Esophagus squamous epithelium (tissue), 5 donors: Measurements from ENCODE around the gene ST3GAL4. TPM values are rescaled to one million over a fixed set of nuclear protein-coding genes. Genes with fewer than 3 reads are reported as not detected.
"Not testable (repeated sequence)": the region's sequence is repeated elsewhere in the genome, so short reads cannot be mapped to it uniquely, and the experiment has no call there.

Source experiments
- DNase-seq: peaks from one replicate; lab custom pipeline; 2025; lab: John Stamatoyannopoulos, UW
- H3K27ac ChIP-seq, 4 donors: fragments of 200-600 bp; sonication (generic); one replicate each; pipeline ENCODE4 v1.5.1; 2016 to 2019; ENCODE audit warnings: mild to moderate bottlenecking in 1 of 4
- H3K27me3 ChIP-seq, 4 donors: fragments of 200-600 bp; sonication (generic); 1 replicate in 3 of 4; 2 replicates in 1 of 4; pipeline versions ENCODE4 v1.5.1 to v1.6.0; 2017 to 2021; ENCODE audit warnings: antibody characterized with exemption in 1 of 4
- H3K36me3 ChIP-seq, 3 donors: fragments of 200-600 bp; sonication (generic); one replicate each; pipeline ENCODE4 v1.5.1; 2016 to 2019
- H3K4me1 ChIP-seq, 3 donors: fragments of 200-600 bp; sonication (generic); one replicate each; pipeline ENCODE4 v1.5.1; 2017 to 2019
- H3K4me3 ChIP-seq, 4 donors: fragments of 200-600 bp; sonication (generic); 1 replicate in 3 of 4; 2 replicates in 1 of 4; pipeline ENCODE4 v1.5.1; 2016 to 2019; ENCODE audit warnings: mild to moderate bottlenecking in 2 of 4, moderate library complexity in 1 of 4
- H3K9me3 ChIP-seq, 3 donors: fragments of 200-600 bp; sonication (generic); one replicate each; pipeline ENCODE4 v1.5.1; 2016 to 2019
- POLR2A ChIP-seq, 4 donors: fragments of 450-650 bp; IDR thresholded peaks; one replicate each; pipeline ENCODE4 v1.6.1; 2017; ENCODE audit warnings: antibody characterized with exemption in 4 of 4, mild to moderate bottlenecking in 4 of 4, moderate library complexity in 3 of 4
- WGBS, 2 donors: methylation state at CpG; one replicate each; pipeline ENCODE4 v1.1.5; 2018; 5-methylcytosine and 5-hydroxymethylcytosine counted together
- intact Hi-C: fragments of 100-400 bp; cut with DNase I; formaldehyde crosslinking; loops from one replicate; pipeline ENCODE4 v1.15.0; 2022
- total RNA-seq, 4 donors: library from RNA; depleted of rRNA; stranded (reverse); fragments of >200 nt; gene quantifications; one replicate each; pipeline ENCODE4 v1.1.0, GENCODE V29; 2016
- TF ChIP-seq, protein P1 (sequence below), 6 experiments: fragments of 450-650 bp in 4 of 6; fragments of 200-600 bp in 2 of 6; sonication (generic) in 2 of 6; IDR thresholded peaks; one replicate each; pipeline ENCODE4 v1.5.1; 2016 to 2019; ENCODE audit warnings: antibody characterized with exemption in 6 of 6, mild to moderate bottlenecking in 4 of 6, moderate library complexity in 4 of 6
- donor health status: DM: yes; HTN: yes; CAD: no.

ST3GAL4 gene
- total RNA-seq, 4 donors from 2014 or later: 31.0 to 110 (median 51.2) TPM

DNA sequence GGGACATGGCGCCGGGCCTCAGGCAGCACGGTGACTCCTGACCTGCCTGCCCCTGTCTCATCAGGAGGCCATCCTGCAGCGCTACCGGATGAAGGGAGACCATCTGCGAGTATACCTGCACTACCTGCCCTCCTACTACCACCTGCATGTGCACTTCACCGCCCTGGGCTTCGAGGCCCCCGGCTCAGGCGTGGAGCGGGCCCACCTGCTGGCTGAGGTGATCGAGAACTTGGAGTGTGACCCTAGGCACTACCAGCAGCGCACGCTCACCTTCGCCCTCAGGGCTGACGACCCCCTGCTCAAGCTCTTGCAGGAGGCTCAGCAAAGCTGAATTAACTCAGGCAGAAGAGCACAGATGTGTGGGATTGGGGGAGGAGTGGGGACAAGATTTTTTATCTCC, 10.2 kb upstream of the ST3GAL4 start:
- TF ChIP-seq, protein P1, sequence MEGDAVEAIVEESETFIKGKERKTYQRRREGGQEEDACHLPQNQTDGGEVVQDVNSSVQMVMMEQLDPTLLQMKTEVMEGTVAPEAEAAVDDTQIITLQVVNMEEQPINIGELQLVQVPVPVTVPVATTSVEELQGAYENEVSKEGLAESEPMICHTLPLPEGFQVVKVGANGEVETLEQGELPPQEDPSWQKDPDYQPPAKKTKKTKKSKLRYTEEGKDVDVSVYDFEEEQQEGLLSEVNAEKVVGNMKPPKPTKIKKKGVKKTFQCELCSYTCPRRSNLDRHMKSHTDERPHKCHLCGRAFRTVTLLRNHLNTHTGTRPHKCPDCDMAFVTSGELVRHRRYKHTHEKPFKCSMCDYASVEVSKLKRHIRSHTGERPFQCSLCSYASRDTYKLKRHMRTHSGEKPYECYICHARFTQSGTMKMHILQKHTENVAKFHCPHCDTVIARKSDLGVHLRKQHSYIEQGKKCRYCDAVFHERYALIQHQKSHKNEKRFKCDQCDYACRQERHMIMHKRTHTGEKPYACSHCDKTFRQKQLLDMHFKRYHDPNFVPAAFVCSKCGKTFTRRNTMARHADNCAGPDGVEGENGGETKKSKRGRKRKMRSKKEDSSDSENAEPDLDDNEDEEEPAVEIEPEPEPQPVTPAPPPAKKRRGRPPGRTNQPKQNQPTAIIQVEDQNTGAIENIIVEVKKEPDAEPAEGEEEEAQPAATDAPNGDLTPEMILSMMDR (IDR thresholded peaks at IDR 0.05): no peak
- no peak for TF ChIP-seq POLR2A (IDR thresholded peaks at IDR 0.05)
- Histone ChIP-seq H3K9me3 (no peaks in the 10 kb centered on the region), H3K4me1 (peaks cover 4 to 73% (median 33%) of the 10 kb centered on the region in 3 donors), H3K4me3 (no peak overlapping the region), H3K27ac (peak overlapping the region; percentile 45 to 86 (median 60)), H3K27me3 (no peaks in the 10 kb centered on the region), H3K36me3 (peaks cover 0 to 38% (median 0%) of the 10 kb centered on the region in 3 donors)
- 96% methylated on average over 8 of the region's 16 CpGs; no CpG with 5 or more reads in 1 of the 2 donors for WGBS, 2 donors
- DNase-seq: no peak
- intact Hi-C loops: no loop called here

DNA sequence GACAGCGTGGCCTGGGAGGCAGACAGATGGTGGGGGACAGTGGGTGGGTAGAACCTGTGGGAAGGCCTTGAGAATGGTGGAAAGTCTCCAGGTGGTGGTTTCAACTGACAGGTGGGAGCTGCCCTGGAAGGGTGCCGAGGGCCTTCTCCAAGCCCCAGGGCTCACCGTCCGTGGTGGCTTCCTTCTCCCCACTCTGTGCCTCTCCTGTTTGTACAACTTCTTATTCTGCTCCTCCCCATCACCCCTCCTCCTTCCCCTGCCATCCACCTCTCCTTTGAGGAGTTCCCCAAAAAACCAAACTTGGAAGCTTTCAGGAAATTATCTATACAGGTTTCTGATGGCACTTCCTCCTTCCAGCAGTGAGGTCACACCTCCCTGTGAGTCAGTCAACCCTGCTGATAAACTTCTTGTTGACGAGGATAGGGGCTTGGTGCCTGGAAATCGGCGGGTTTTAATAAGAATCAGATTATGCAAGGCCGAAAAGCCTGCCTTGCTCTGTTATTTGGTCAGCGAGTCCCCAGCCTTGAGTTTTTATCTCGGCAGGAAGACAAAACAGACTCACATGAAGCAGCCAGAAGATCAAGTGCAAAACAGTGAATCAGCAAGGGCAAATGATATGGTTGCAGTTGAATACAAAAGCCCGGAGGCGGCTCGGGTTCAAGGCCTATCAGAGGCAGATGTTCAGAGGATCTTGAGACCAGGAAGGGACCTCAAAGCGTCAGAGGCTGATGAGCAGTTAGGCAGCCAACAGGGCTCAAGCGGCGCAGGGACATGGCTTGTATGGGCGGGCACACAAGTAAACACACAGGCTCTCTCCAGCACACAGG, 9.5 kb upstream of the ST3GAL4 start:
- Histone ChIP-seq H3K4me1 (peaks cover 0 to 73% (median 31%) of the 10 kb centered on the region in 3 donors), H3K36me3 (peaks cover 0 to 38% (median 0%) of the 10 kb centered on the region in 3 donors), H3K9me3 (no peaks in the 10 kb centered on the region), H3K27me3 (no peaks in the 10 kb centered on the region), H3K4me3 (no peak overlapping the region), H3K27ac (peak overlapping the region; percentile 45 to 86 (median 60))
- TF ChIP-seq, protein P1 (IDR thresholded peaks at IDR 0.05): no peak
- no peak for TF ChIP-seq POLR2A (IDR thresholded peaks at IDR 0.05)
- intact Hi-C loops: no loop called here
- 64 to 67% methylated on average over 12 to 17 of the region's 17 CpGs for WGBS, 2 donors
- DNase-seq: no peak

DNA sequence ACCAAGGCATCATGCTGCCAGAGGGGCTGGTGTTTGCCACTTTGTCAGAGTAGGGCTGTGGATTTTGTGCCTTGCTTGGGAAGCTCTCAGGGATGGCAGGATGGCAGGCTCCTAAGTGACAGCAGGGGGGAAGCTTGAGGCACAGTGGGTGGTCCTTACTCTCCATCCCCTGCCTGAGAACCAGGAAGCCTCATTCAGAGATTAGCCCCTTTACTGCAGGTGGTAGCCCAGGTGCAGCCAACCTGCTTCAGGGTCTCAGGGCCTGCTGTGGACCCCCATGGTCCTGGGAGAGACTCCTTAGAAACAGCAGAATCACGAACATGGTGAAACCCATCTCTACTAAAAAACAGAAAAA, 8.9 kb upstream of the ST3GAL4 start:
- H3K9me3 ChIP-seq: no peaks in the 10 kb centered on the region
- intact Hi-C loops: no loop called here

DNA sequence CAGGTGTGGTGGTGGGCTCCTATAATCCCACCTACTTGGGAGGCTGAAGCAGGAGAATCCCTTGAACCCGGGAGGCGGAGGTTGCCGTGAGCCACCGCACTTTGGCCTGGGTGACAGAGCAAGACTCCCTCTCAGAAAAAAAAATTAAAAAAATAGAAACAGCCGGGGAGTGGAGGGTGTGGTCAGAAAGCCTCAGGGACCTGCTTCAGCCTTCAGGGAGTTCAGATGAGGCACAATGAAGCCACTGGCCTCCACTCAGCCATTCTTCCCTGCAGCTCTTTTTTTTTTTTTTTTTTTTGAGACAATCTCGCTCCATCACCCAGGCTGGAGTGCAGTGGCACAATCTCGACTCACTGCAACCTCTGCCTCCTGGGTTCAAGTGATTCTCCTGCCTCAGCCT, 8.5 kb upstream of the ST3GAL4 start:
- H3K27me3 ChIP-seq, H3K4me3 ChIP-seq, DNase-seq, intact Hi-C loops, H3K9me3 ChIP-seq: not testable (repeated sequence)
- Histone ChIP-seq H3K27ac (peak overlapping the region; percentile 45 to 86 (median 60)), H3K4me1 (peaks cover 0 to 73% (median 34%) of the 10 kb centered on the region in 3 donors), H3K36me3 (peaks cover 0 to 38% (median 0%) of the 10 kb centered on the region in 3 donors)
- 86 to 89% methylated on average over 7 of the region's 7 CpGs for WGBS, 2 donors

More for the DNA sequence above, 8.9 kb upstream of the ST3GAL4 start:
- Histone ChIP-seq H3K36me3 (peaks cover 0 to 38% (median 0%) of the 10 kb centered on the region in 3 donors), H3K27me3 (no peaks in the 10 kb centered on the region), H3K4me3 (no peak overlapping the region), H3K4me1 (peaks cover 0 to 73% (median 33%) of the 10 kb centered on the region in 3 donors), H3K27ac (peak overlapping the region; percentile 45 to 86 (median 60))
- no peak for DNase-seq
- TF ChIP-seq, protein P1 (IDR thresholded peaks at IDR 0.05): no peak
- TF ChIP-seq POLR2A (IDR thresholded peaks at IDR 0.05): no peak
- WGBS, 2 donors: 83 to 100% methylated on average over 1 of the region's 1 CpG

DNA sequence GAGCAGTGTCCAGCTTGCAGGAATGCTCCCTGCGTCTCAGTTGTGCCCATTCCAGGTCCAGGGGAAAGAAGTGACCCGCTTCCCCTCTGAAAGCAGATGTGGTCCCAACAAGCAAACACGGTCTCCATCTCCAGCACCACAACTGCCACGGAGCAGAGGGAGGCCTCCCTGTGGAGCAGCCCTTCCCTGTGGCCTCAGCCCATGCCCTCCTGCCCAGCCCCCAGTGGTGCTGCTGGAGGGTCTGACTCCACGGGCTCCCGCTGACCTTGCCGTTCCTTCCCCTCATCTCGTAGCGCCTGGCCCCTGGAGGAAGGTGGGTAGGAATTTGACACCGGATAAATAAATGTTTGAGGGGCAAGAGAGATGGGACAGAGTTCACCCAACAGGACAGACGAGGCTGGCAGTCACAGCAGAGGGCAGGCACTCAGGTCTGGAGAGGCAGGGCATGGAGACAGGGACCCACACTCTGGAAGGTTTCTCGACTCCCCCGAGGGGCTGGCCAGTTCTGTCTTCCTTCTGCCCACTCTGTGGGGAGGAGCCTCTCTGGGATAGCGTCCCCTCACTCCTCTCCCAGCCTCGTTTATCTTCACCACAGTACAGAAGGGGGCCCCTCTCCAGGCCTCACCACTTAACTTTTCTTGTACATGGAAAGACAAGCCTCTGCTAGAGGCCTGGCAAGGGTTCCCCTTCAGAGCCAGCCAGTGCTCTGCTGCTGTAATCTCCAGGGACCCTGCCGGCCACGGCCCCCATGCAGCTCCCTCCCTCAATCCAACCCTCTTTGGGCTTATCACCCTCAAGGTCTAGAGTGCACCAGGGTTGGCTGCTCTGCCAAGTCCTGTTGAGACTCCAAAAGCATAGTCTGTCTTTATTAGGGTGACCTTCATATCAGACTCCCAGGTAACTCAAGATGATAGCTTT, 7.5 kb upstream of the ST3GAL4 start:
- H3K4me1 ChIP-seq: peaks cover 0 to 80% (median 38%) of the 10 kb centered on the region in 3 donors
- TF ChIP-seq POLR2A (IDR thresholded peaks at IDR 0.05): no peak
- H3K4me3 ChIP-seq: no peak overlapping the region
- intact Hi-C loops: no loop called here
- peak overlapping the region in 3 of 4 donors; percentile 21 to 84 (median 51) for H3K27ac ChIP-seq
- no peak for DNase-seq
- H3K36me3 ChIP-seq: peaks cover 0 to 29% (median 0%) of the 10 kb centered on the region in 3 donors
- no peaks in the 10 kb centered on the region for H3K9me3 ChIP-seq
- no peaks in the 10 kb centered on the region for H3K27me3 ChIP-seq
- WGBS, 2 donors: 52 to 76% methylated on average over 4 to 9 of the region's 17 CpGs
